ENCODE measurements around the gene NID2.

DNA sequence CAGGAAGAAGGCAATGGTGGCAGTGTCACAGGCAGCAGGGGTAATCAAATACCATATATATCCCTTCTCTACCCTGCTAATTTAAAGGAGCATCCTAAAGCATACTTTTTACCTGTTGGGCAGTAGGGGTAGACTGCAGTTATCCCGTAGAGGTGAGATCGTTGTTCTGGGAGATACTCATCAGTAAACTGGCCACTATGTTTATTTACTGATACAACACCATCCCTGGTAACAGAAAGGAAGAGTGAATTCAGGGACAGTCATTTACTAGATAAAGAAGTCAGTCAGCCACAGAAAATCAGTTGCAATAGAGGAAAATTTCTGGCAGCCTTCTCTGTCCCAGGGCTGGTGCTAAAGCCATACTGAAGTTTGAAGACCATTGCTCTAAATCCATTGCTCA lies 63.2 kb downstream of the NID2 start:
- no peak for TF ChIP-seq POLR2AphosphoS5 (IDR thresholded peaks at IDR 0.05; ENCODE audit: borderline replicate concordance, low read depth, low read length)
- TF ChIP-seq EZH2 (IDR thresholded peaks at IDR 0.05): no peak
- no peak for TF ChIP-seq FOXP2 (optimal IDR thresholded peaks at IDR 0.05; ENCODE audit: control extremely low read depth, extremely low read length, insufficient read depth)
